HG03196 (cell line): ENCODE measurements around the gene SERPINB5.
"Not testable (repeated sequence)": the region's sequence is repeated elsewhere in the genome, so short reads cannot be mapped to it uniquely, and the experiment has no call there.

Experiments used
- ATAC-seq: cut with Tn5 transposase; IDR thresholded peaks from one replicate; pipeline ENCODE4 v1.9.1; 2021; ENCODE audit not compliant: unreplicated experiment

Gene SERPINB5, protein sequence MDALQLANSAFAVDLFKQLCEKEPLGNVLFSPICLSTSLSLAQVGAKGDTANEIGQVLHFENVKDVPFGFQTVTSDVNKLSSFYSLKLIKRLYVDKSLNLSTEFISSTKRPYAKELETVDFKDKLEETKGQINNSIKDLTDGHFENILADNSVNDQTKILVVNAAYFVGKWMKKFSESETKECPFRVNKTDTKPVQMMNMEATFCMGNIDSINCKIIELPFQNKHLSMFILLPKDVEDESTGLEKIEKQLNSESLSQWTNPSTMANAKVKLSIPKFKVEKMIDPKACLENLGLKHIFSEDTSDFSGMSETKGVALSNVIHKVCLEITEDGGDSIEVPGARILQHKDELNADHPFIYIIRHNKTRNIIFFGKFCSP

GRCh38 chr18:63476668-63477067 lies at the start of gene SERPINB5:
Gene SERPINB5, plus strand, starts transcription at chr18:63476958. Its CDS starts 7,471 bp downstream, at chr18:63484429.
- ATAC-seq: no peak

DNA sequence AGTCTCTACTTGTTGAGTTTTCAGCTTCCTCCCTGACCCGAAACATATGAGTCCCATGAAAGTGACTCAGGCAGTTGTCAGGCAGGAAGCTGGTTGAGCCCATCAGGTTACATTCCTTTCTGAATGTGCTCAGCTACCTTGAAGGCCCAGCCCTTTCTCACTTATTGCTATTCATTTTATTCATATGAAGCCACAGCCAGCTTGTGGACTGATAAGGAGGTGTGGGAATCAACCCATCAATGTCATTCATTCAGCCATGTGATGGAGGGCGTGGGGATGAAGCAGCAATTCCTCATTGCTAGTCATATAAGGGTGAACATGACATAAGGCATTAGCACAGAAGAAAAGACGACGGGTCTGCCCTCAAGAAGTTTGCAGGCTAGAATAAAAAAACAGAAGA lies 49.2 kb upstream of the SERPINB5 start:
- ATAC-seq: no peak

DNA sequence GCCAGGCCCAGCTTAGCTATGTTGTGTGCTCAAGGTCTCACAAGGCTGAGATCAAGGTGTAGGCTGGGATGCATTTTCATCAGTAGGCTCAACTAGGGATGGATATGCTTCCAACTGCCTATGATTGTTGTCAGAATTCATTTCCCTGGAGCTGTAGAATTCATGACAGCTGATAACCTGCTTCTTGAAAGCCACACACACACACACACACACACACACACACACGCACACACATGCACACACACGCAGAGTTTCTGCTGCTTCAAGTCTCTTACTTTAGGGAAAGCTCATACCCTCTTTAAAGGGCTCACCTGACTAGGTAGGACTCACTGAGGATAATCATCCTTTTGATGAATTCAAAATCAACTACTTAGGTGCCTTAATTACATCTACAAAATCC lies 46.2 kb upstream of the SERPINB5 start:
- no peak for ATAC-seq

- no peak for ATAC-seq
Observed at GRCh38 chr18:63431180-63431579, 45.6 kb upstream of the SERPINB5 start.

DNA sequence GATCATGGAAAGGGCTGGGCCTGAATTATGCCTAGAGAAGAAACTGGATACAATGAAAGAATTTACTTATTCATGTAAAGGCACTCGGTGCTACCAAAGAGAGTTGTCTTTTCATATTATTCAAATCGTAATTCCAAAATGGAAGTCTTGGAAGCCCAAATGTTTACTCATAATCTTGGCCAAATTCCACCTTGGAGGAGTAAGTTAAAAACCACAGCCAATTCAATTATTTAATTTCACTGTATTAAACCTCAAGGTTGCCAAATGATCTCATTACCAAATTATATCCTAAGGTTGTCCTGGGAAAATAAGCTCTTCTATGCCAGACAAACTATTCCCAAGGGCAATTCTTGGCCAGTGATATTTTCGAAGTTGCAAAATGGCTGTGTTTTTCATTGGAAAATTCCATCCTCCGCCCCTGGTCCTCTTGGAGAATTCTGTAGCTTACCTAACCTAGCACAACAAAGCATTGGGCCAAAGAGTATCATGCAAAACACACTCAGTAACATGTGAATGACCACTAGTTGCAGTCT lies 43.4 kb upstream of the SERPINB5 start:
- ATAC-seq: no peak

DNA sequence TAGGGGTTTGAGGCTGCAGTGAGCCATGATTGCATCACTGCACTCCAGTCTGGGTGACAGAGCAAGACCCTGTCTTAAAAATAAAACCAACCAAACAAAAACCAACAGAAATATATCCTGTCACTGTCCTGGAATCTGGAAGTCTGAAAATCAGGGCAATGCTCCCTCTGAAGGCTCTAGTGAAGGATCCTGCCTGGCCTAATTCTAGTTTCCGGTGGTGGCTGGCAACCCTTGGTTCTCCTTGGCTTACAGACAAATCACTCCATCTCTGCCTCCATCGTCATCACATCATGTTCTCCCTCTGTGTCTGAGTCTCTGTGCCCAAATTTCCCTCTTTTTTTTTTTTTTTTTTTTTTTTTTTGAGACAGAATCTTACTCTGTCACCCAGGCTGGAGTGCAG lies 38.6 kb upstream of the SERPINB5 start:
- ATAC-seq: no peak

GRCh38 chr18:63439334-63439733 lies 37.4 kb upstream of the SERPINB5 start:
- no peak for ATAC-seq

- ATAC-seq: no peak
Observed at GRCh38 chr18:63440219-63440618, 36.5 kb upstream of the SERPINB5 start.

GRCh38 chr18:63440881-63441280 lies 35.9 kb upstream of the SERPINB5 start:
- no peak for ATAC-seq

DNA sequence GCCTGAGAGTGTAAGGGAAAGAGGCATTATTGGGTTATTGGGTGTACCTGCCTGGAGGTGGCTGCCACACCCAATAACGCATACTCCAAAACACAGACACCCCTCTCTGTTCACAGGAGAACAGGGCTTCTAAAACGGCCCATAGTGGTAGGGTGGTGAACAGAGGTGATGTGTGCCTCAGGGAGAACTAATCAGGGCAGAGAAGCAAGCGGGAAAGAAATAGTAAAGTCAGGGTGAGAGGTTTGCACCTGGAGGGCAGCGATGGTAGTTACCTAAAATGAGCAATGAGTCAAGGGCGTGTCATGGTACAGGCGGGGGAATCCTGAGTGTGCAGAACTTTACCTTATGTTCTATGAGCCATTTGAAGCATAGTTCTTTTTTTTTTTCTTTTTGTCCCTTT lies 32.9 kb upstream of the SERPINB5 start:
- ATAC-seq: no peak

DNA sequence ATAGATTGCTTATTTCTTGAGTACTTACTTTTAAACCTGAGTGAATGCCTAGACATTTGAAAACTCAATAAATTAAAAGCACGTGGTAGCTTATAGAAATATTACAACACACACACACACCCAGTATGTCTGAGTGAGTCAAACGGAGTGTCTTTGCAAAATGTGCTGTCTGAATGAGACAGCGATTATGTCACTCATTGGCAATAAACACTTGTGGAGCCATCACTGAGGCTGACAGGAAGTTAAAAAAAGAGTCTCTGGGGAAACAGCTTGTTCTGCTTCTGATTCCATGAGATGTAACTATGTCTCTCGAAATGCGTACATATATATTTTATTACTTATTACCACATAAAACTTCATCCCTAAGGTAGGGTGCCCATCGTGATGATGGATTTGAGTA lies 32.2 kb upstream of the SERPINB5 start:
- no peak for ATAC-seq

DNA sequence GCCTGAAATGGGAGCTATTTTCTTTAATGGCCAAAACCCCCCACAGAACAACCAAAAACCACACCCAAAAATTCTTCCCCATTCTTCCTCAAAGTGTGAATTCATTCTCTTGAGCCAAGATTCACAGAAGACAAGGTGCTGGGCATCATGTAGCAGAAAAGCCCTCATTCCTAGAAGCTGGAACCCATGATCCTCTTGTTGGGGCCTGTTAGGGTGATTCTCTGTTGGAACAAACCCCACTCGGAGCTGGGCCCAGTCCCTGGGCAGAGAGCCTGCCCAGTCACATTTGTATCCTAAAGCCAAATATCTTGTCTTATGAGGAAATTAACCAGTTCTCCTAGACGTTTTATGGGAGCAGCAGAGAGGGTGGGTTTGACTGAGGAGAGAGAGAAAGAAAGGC lies 31.7 kb upstream of the SERPINB5 start:
- ATAC-seq: no peak

DNA sequence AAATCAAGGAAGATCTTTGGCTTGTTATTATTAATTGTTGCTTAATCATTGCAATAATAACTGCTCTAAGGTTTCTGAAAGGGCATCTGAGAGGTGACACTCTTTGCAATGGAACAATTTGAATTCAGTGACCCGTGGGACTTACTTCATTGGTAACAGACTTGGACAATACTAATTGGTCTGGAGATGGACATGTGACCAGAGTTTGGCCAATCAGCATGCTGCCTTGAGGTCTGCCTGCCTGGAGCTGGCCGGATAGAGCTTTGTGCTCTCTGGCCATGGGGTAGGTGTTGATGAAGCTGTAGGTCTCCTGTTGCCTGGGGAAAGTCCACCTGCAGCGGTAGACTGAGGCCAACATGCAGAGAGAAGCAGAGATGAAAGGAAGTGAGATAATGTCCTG lies 30.5 kb upstream of the SERPINB5 start:
- no peak for ATAC-seq

DNA sequence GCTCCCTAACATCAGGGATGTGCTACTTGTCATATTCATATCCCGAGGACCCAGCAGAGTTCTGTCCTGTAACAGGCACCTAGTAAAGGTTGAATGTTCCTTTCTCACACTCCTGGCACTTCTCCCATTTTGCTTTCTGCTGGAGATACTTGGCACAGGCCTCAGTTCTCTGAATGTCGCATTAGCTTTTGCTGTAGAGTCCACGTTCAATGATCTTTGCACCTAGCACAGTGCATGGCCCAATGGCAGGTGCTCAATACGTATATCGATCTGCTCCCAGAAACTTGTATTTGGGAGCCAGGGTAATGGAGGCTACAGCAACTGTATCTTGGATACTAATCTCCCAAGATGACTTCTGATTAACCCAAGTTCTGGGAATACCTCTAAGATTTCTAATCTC lies 29.7 kb upstream of the SERPINB5 start:
- no peak for ATAC-seq

DNA sequence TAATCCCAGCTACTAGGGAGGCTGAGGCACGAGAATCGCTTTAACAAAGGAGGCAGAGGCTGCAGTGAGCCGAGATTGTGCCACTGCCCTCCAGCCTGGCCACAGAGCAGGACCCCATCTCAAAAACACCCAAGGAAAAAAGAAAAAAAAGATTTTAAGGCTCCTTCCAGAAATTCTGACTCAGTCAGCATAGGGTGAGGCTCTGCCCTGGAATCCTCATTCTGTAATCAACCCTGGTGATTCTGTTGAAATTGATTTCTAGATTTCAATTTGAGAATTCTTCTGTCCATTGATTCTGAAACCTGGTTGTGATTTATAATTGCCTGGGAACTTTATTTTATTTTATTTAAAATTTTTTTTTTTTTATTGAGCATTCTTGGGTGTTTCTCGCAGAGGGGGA lies 27.3 kb upstream of the SERPINB5 start:
- ATAC-seq: no peak

- no peak for ATAC-seq
Observed at GRCh38 chr18:63451799-63452660, 24.7 kb upstream of the SERPINB5 start.

GRCh38 chr18:63452751-63453150 lies 24.0 kb upstream of the SERPINB5 start:
- ATAC-seq: not testable (repeated sequence)

- ATAC-seq: no peak
Observed at GRCh38 chr18:63454497-63454896, 22.3 kb upstream of the SERPINB5 start.

DNA sequence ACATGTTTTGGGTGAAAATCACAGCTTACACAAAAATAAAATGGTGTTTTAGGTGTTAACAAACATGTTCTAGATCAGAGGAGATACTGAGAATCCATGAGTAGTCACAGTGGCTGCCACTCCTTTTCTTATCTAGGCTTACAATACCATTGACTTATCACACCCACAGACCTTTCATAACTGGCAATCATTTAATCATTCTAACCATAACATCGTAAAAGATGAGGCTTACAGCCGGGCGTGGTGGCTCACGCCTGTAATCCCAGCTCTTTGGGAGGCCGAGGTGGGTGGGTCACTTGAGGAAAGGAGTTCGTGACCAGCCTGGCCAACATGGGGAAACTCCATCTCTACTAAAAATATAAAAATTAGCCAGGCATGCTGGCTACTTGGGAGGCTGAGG lies 18.8 kb upstream of the SERPINB5 start:
- no peak for ATAC-seq

DNA sequence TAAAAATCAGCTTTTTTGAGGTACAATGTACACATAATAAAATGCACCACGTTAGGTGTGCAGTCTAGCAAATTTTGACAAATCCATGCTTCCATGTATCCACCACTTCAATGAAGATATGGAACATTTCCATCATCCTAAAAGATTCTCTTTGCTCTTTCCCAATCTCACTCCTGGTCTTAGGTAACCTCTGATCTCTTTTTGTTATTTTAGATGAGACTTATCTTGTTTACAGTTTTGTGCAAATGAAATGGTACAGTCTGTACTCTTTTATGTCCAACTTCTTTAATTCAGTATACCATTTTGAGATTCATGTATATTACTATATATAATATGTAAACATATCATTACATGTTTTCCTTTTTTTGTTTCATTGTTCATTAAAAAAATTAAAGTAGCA lies 16.3 kb upstream of the SERPINB5 start:
- no peak for ATAC-seq

DNA sequence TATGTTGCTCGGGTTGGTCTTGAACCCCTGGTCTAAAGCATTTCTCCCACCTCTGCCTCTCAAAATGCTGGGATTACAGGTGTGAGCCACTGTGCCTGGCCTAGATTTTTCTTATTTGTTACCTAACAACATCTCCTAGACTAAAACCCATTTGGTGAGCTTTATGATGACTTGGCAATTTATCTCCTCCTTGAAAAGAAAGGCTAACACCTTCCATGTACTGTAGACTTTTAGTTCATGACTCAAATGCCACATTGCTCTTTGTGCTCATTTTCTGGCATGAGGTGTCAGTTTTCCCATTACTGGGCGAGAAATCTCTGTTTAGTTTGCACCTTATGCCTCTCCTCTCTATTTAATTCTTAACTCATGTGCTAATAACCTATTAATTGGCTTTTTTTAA lies 12.3 kb upstream of the SERPINB5 start:
- no peak for ATAC-seq

DNA sequence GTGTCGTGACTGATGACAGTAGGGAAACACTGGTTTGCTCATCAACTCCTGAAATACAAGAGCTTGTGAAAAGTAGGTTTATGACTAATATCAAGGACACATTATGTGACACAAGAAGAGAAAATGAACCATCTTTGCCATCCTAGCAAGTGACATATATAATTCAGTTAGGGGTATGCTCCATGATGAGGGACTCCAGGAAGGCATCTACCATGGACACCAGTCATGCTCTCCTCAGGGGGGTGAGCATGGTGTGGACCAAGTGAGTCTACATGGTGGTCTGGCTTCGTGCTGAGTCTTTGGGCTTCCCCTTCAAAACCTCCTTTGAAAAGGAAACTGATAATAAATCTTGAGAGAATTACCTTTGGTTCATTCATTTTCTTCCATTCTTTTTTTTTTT lies 11.7 kb upstream of the SERPINB5 start:
- ATAC-seq: no peak
